Measurements from ENCODE around the gene PAPOLB.
"Not testable (repeated sequence)": the region's sequence is repeated elsewhere in the genome, so short reads cannot be mapped to it uniquely, and the experiment has no call there.

Gene PAPOLB

DNA sequence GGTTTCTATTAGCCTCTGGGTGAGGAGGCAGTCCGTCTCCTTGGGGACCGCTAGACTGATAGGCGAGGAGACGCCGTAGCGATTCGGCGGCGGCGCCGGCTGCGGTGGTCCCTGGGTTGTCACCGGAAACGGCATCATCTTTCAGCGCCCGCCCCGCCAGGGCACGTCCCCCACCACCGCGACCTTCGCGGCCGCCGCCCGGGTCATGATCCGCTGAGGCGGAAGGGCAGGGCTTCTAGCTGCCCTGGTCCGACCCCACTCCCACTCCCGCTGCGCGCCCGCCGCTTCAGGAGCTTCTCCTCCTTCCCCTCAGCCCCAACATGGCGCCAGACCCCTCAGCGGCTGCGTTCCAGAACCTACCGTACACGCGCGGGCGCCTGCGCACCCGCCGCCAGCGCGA, at the start of gene PAPOLB:
Gene PAPOLB, minus strand, starts transcription at position 358 of the 400 bp plus-strand sequence. Its CDS starts 220 bp downstream, at position 138.
- DNase-seq, result no peak

DNA sequence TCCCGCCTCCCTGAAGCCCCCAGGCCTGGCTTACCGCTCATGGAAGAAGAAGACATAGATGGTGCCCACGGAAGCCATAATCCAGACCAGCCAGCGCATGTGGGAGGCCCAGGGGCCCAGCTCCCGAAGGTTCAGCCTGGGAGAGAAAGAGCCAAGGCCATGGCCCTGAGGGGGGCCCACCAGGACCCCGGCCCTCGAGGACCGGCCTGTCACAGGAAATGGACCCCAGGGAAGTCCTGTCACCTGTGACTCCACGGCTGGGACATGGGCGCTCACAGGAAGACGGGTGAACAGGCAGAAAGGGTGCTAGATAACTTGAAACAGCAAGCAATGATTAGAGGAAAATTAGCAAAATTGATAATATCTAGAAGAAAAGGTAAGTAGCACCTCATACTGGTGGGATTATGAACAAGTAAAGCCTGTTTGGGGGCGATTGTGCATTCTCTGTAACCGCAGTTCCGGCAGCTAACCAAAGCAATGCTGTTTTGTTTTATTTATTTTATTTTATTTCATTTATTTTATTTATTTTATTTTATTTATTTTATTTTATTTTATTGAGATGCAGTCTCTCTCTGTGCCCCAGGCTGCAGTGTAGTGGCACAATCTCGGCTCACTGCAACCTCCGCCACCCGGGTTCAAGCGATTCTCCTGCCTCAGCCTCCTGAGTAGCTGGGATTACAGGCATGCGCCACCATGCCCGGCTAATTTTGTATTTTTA, 49.4 kb upstream of the PAPOLB start:
- no peak for DNase-seq

GRCh38 chr7:4906682-4907081, 44.9 kb upstream of the PAPOLB start:
- no peak for DNase-seq

DNA sequence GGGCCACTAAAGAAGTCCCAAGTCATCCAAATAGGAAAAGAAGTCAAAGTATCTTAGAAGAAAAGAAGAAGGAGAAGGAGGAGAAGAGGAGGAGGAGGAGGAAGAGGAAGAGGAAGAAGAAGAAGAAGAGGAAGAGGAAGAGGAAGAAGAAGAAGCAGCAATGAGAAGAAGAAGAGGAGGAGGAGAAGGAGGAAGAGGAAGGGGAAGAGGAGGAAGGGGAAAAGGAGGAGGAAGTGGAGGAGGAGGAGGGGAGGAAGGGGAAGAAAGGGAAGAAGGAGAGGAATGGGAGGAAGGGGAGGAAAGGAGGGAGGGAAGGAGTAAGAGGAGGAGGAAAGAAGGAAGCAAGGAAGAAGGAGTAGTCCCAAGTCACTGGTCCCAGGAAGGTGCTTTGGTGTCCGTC, 43.3 kb upstream of the PAPOLB start:
- no peak for DNase-seq

- no peak for DNase-seq
These were observed 42.5 kb upstream of the PAPOLB start for GRCh38 chr7:4904346-4904745.

DNA sequence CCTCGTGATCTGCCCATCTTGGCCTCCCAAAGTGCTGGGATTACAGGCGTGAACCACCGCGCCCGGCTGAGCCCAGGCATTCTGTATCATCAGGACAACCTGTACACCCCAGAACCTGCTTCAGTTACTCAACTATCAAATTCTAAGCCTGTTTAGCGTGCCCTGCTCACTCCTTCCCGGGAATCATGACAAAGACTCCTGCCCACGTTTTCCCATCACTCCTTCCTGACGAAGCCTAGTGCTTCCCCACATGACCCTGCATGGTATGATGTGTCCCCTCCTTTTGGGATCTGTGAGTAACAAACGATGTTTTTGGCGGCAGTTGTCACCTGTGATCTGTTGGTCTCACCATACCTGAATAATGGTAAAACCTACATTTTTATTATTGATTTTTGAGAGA, 33.9 kb upstream of the PAPOLB start:
- no peak for DNase-seq

- no peak for DNase-seq
These were observed 32.7 kb upstream of the PAPOLB start for GRCh38 chr7:4894482-4894881.

GRCh38 chr7:4893929-4894475, 32.2 kb upstream of the PAPOLB start:
- DNase-seq, result no peak

GRCh38 chr7:4893188-4893587, 31.4 kb upstream of the PAPOLB start:
- DNase-seq, result not testable (repeated sequence)

- not testable (repeated sequence) for DNase-seq
These were observed 29.7 kb upstream of the PAPOLB start for GRCh38 chr7:4891522-4891921.

DNA sequence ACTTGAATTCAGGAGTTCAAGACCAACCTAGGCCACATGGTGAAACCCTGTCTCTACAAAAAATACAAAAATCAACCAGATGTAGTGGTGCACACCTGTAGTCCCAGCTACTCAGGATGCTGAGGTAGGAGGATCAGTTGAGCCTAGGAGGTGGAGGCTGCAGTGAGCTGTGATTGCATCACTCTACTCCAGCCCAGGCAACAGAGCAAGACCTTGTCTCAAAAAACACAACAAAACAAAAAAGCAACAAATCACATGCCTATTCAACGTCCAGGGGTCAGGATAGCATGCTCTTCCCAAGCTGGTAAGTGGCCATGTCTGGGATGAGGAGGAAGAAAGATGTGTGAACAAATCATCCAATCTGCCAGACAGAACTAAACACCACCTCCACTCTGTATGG, 27.9 kb upstream of the PAPOLB start:
- no peak for DNase-seq

GRCh38 chr7:4888161-4888560, 26.3 kb upstream of the PAPOLB start:
- DNase-seq, result no peak

DNA sequence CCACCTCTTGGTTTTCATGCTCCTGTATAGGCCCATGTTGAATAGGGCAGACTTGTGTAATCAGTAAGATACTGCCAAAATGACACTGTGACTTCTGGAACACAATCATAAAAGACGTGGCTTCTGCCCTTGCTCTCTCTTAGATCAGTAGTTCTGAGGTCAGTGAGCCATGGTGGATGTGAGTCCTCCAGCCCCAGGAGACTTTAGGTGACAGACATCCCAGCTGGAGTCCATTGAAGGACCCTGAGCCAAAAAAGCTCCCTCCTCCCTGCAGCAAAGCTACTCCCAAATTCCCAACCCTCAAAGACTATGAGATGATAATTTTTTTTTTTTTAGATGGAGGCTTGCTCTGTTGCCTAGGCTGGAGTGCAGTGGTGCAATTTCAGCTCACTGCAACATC, 24.8 kb upstream of the PAPOLB start:
- no peak for DNase-seq

DNA sequence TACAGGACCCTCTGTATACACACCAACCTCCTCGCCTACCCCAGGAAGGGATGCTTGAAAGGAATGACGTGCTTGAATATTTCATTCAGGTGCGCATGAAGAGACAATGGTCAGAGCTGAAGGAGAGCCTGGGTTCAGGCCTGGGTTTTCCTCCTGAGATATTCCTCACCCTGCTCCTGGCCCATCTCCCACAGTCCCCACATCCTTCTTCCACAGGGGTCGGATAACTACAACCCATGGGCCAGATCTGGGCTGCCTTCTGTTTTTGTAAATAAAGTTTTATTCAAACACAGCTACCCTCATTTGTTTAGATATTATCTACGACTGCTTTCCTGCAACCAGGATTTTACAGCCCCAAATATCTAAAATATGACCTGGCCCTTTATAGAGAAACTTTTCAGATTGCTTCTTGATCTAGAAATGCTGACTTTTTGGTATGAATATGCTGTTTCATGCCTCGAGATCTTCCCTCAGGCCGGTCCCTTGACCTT, 23.5 kb upstream of the PAPOLB start:
- DNase-seq, result no peak

- DNase-seq, result no peak
These were observed 22.3 kb upstream of the PAPOLB start for GRCh38 chr7:4884164-4884563.

GRCh38 chr7:4883372-4884144, 21.7 kb upstream of the PAPOLB start, which contains the start of gene RADIL:
TSS of gene RADIL (minus strand) at chr7:4883716. CDS start at chr7:4878139, 5,577 bp downstream.
- DNase-seq, result peak; percentile 93

DNA sequence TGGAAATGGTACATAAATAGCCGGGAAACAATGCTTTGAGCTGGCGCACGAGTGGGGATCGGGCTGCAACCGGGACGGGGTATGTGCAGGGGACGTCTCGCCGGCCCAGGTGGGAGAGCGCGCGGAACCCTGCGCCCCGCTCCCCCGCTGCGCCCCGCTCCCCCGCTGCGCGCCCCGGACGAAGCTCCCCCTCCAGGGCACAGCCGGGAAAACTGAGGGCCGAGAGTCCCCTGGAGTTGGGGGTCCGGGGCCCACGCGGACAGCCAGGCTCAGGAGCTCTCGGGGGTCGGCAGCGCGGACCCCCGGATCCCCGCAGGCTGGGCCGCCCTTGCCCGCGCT, 21.2 kb upstream of the PAPOLB start:
- no peak for DNase-seq

DNA sequence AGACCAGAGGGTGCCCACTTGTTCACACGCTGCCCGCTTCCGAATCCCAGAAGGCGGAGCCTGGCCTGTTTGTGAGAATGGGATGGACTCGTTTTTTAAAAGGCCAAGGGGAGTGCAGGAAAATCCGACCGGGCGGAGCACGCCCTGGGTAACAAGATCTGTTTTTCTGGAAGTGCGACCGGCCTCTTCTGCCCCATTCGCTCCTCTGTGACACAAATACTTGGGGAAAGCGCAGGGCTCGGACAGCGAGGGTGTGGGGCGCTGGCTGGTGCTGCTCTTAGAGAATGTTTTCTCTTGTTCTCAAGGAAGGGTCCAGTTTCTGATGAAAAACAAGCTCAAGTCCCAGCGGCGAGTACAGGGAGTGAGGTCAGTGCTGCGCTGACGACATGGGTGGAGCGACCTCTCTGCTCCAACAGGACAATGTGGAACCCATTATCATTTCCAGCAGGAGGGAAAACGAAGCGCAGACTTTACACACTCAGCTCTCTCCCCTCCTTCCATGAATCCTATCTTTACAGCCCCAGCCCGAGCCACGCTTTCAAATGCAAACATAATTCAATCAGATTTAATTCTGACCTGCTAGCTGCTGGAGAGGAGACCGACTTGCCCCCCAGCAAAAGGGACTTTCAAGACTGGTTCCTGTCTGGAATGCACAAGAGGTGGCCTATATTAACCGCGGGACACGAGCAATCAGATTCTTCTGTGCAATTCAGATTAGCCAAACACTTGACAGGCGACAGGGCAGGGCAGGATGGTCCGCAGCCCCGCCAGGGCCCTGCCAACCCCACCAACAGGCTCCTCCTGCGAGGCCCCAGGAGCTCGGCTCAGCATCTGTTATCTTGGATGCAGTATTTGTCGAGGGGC, 20.6 kb upstream of the PAPOLB start:
- no peak for DNase-seq

GRCh38 chr7:4880218-4880617, 18.4 kb upstream of the PAPOLB start:
- no peak for DNase-seq

GRCh38 chr7:4879396-4880081, 17.7 kb upstream of the PAPOLB start:
- DNase-seq, result no peak

GRCh38 chr7:4878336-4879335, 16.8 kb upstream of the PAPOLB start:
- no peak for DNase-seq
